IPS DF 6.9 (cell line): ENCODE results near the gene MRPL11.
"Not testable (repeated sequence)": the region's sequence is repeated elsewhere in the genome, so short reads cannot be mapped to it uniquely, and the experiment has no call there.

ENCODE experiments used
- DNase-seq: peaks from one replicate; pipeline ENCODE4 v3.0.0-alpha.2; 2013; ENCODE audit warnings: low read depth, low spot score
- H3K27ac ChIP-seq: one replicate; pipeline ENCODE4 v1.5.1; 2013; ENCODE audit warnings: low read length, control low read depth
- H3K27me3 ChIP-seq: 2 replicates; pipeline ENCODE4 v1.6.1; 2013; ENCODE audit warnings: mild to moderate bottlenecking, low read length; ENCODE audit not compliant: control insufficient read depth, insufficient read depth
- H3K36me3 ChIP-seq: 2 replicates; pipeline ENCODE4 v1.6.1; 2013; ENCODE audit warnings: low read length; ENCODE audit not compliant: control insufficient read depth, insufficient read depth
- H3K4me1 ChIP-seq: 2 replicates; pipeline ENCODE4 v1.6.1; 2013; ENCODE audit warnings: low read length; ENCODE audit not compliant: control insufficient read depth, insufficient read depth
- H3K4me3 ChIP-seq: 2 replicates; pipeline ENCODE4 v1.5.1; 2013; ENCODE audit warnings: mild to moderate bottlenecking, low read length
- H3K9me3 ChIP-seq: 2 replicates; pipeline ENCODE4 v1.6.1; 2013; ENCODE audit warnings: low read length, inconsistent platforms; ENCODE audit not compliant: control insufficient read depth, insufficient read depth
- WGBS: extraction: QIAGEN DNeasy Blood & Tissue Kit; methylation state at CpG from one replicate; pipeline ENCODE4 v1.1.7; 2013; ENCODE audit warnings: mixed read lengths, missing lambda C conversion rate; ENCODE audit not compliant: insufficient read length, insufficient coverage; 5-methylcytosine and 5-hydroxymethylcytosine counted together

MRPL11 gene

DNA sequence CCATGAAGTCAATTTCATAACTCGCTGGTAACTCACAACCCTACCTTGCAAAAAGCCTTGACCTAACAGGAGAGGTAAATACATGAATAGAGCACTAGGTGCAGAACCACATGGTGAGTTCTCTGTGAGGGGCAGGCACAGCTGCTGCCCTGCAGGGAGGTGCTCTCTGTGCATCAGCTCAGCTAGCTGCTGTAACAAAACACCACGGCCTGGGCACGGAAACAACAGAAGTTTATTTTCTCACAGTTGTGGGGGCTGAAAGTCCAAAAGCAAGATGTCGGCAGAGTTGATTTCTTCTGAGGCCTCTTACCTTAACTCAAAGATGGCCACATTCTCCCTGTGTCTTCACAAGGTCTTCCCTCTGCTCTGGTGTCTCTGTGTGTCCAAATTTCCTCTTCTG, 13.0 kb upstream of the MRPL11 start:
- WGBS: no CpG with 5 or more reads among the region's 4 CpGs
- H3K4me1 ChIP-seq: no peaks in the 10 kb centered on the region
- H3K9me3 ChIP-seq: no peaks in the 10 kb centered on the region
- no peak overlapping the region for H3K27ac ChIP-seq
- no peaks in the 10 kb centered on the region for H3K27me3 ChIP-seq
- no peak overlapping the region for H3K4me3 ChIP-seq
- no peaks in the 10 kb centered on the region for H3K36me3 ChIP-seq
- no peak for DNase-seq

DNA sequence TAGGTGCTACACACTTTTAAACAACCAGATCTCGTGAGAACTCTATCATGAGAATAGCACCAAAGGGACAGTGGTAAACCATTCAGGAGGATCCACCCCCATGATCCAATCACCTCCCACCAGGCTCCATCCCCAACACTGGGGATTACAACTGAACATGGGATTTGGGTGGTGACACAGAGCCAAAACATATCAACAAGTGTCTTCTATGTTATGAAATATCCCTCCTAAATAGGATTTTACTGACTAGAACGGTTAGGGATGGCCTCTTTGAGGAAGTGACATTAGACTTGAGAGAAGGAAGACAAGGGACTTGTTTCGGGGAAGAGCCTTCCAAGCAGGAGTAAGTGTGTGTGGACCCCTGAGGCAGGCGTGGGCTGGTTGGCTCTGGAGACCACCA, 11.9 kb upstream of the MRPL11 start:
- Histone ChIP-seq H3K27me3 (no peaks in the 10 kb centered on the region), H3K4me1 (no peaks in the 10 kb centered on the region), H3K4me3 (no peak overlapping the region), H3K27ac (no peak overlapping the region), H3K9me3 (no peaks in the 10 kb centered on the region), H3K36me3 (no peaks in the 10 kb centered on the region)
- WGBS: no CpG with 5 or more reads among the region's 4 CpGs
- DNase-seq: no peak

- Histone ChIP-seq H3K4me3 (no peak overlapping the region), H3K9me3 (peaks cover under 1% of the 10 kb centered on the region), H3K27ac (no peak overlapping the region), H3K36me3 (no peaks in the 10 kb centered on the region), H3K4me1 (no peaks in the 10 kb centered on the region), H3K27me3 (no peaks in the 10 kb centered on the region)
- no CpG with 5 or more reads among the region's 4 CpGs for WGBS
- no peak for DNase-seq
Observed at GRCh38 chr11:66448523-66448922, 9.9 kb upstream of the MRPL11 start.

DNA sequence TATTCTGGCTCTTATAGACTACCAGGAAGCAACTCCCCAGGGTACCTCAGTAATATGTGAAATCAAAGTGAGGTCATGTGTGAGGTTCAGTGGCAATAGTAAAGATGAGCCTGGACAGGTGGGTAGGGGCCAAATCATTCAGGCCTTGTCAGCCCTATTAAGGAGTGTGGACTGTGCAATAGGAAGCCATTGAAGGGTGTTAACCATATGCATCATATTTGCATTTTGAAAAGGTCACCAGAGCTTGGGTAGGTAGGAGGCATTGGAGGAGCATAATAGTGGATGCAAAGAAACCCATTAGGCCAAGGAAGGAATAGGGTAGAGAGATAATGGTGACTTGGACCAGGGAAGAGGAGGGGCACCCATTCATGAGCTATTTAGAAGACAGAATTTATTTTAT, 8.4 kb upstream of the MRPL11 start:
- no peak for DNase-seq
- H3K27me3 ChIP-seq: no peaks in the 10 kb centered on the region
- H3K4me1 ChIP-seq: no peaks in the 10 kb centered on the region
- no peak overlapping the region for H3K27ac ChIP-seq
- no peaks in the 10 kb centered on the region for H3K36me3 ChIP-seq
- no peak overlapping the region for H3K4me3 ChIP-seq
- H3K9me3 ChIP-seq: peaks cover 5% of the 10 kb centered on the region

GRCh38 chr11:66443602-66444001, 5.0 kb upstream of the MRPL11 start:
- Histone ChIP-seq H3K27ac (no peak overlapping the region), H3K4me3 (no peak overlapping the region), H3K4me1 (no peaks in the 10 kb centered on the region), H3K27me3 (no peaks in the 10 kb centered on the region), H3K9me3 (peaks cover 5% of the 10 kb centered on the region), H3K36me3 (no peaks in the 10 kb centered on the region)
- no peak for DNase-seq
- no CpG with 5 or more reads among the region's 4 CpGs for WGBS

DNA sequence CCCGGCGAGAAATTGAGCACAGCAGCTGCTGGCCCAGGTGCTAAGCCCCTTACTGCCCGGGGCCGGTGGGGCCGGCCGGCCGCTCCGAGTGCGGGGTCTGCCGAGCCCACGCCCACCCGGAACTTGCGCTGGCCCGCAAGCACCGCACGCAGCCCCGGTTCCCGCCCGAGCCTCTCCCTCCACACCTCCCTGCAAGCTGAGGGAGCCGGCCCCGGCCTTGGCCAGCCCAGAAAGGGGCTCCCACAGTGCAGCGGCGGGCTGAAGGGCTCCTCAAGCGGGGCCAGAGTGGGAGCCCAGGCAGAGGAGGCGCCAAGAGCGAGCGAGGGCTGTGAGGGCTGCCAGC, 2.3 kb upstream of the MRPL11 start:
- not testable (repeated sequence) for H3K4me3 ChIP-seq, H3K9me3 ChIP-seq, H3K27ac ChIP-seq, DNase-seq, H3K27me3 ChIP-seq, H3K36me3 ChIP-seq, H3K4me1 ChIP-seq
- WGBS: no CpG with 5 or more reads among the region's 27 CpGs

DNA sequence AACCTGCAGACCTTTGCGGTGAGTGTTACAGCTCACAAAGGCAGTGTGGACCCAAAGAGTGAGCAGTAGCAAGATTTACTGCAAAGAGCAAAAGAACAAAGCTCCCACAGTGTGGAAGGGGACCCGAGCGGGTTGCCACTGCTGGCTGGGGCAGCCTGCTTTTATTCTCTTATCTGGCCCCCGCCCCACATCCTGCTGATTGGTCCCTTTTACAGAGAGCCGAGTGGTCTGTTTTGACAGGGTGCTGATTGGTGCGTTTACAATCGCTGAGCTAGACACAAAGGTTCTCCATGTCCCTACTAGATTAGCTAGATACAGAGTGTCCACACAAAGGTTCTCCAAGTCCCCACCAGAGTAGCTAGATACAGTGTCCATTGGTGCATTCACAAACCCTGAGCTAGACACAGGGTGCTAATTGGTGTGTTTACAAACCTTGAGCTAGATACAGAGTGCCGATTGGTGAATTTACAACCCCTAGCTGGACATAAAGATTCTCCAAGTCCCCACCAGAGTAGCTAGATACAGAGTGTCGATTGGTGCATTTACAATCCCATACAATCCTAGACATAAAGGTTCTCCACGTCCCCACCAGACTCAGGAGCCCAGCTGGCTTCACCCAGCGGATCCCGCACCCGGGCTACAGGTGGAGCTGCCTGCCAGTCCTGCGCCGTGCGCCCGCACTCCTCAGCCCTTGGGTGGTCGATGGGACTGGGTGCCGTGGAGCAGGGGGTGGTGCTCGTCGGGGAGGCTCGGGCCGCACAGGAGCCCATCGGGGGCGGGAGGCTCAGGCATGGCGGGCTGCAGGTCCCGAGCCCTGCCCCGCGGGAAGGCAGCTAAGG, 1.7 kb upstream of the MRPL11 start:
- H3K9me3 ChIP-seq, DNase-seq, H3K36me3 ChIP-seq, H3K27ac ChIP-seq, H3K4me1 ChIP-seq, H3K4me3 ChIP-seq, H3K27me3 ChIP-seq: not testable (repeated sequence)
- WGBS: no CpG with 5 or more reads among the region's 29 CpGs

- 0 out of 2 replicates have a peak, but pooled peaks cover 4% of the 10 kb centered on the region for H3K36me3 ChIP-seq
- peak overlapping the region; percentile 83 for H3K4me3 ChIP-seq
- H3K27me3 ChIP-seq: no peaks in the 10 kb centered on the region
- H3K9me3 ChIP-seq: peaks cover 1% of the 10 kb centered on the region; the same call in 1 of the 2 replicates
- WGBS: no CpG with 5 or more reads among the region's 12 CpGs
- no peaks in the 10 kb centered on the region for H3K4me1 ChIP-seq
- H3K27ac ChIP-seq: no peak overlapping the region
- DNase-seq: no peak
Observed at GRCh38 chr11:66437979-66438503, 607 bp downstream of the MRPL11 start.

DNA sequence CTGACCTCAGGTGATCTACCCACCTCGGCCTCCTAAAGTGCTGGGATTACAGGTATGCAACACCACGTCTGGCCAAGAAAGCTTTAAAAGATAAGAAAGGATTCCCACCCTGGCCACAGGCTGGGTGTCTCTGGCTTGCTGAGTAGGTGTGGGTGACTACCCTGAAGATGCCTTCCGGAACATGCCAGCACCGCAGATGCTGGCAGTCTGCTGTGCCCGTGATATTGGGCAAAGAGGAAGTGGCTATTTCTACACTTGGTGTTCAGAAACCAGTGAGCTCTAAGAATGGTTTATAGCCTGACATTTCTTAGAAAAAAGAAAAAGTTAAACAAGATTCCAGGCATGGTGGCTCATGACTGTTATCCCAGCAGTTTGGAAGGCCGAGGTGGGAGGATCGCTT, 6.1 kb downstream of the MRPL11 start:
- H3K27me3 ChIP-seq: no peaks in the 10 kb centered on the region
- no peaks in the 10 kb centered on the region for H3K9me3 ChIP-seq
- H3K4me3 ChIP-seq: no peak overlapping the region
- no peaks in the 10 kb centered on the region for H3K4me1 ChIP-seq
- 0 out of 2 replicates have a peak, but pooled peaks cover 4% of the 10 kb centered on the region for H3K36me3 ChIP-seq
- no CpG with 5 or more reads among the region's 7 CpGs for WGBS
- H3K27ac ChIP-seq: no peak overlapping the region
- no peak for DNase-seq

GRCh38 chr11:66431871-66432329, 6.7 kb downstream of the MRPL11 start:
- H3K4me1 ChIP-seq, H3K27me3 ChIP-seq, H3K9me3 ChIP-seq, DNase-seq, H3K27ac ChIP-seq, H3K4me3 ChIP-seq, H3K36me3 ChIP-seq: not testable (repeated sequence)
- no CpG with 5 or more reads among the region's 8 CpGs for WGBS

DNA sequence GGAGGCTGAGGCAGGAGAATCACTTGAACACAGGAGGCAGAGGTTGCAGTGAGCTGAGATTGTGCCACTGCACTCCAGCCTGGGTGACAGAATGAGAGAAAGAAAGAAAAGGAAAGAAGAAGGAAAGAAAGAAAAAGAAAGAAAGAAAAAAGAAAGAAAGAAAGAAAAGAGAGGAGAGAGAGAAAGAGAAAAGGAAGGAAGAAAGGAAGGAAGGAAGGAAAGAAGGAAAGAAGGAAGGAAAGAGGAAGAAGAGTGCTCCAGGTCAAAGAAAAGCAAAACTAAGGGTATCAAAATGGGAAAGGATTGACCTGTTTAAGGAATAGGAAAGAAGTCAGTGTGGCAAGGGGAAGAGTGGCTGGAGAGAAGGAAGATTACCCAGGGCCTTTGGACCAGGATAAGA, 7.4 kb downstream of the MRPL11 start:
- not testable (repeated sequence) for H3K27ac ChIP-seq, H3K9me3 ChIP-seq, H3K4me1 ChIP-seq, H3K36me3 ChIP-seq, DNase-seq, H3K27me3 ChIP-seq, H3K4me3 ChIP-seq
